GM23248 (cell line): ENCODE results near the gene PANX2. TPM values are rescaled to one million over a fixed set of nuclear protein-coding genes. Genes with fewer than 3 reads are reported as not detected.
A peak's percentile ranks its signal among the peaks of the same experiment; 100 is the strongest.

Experiments
- DNase-seq: peaks from one replicate; pipeline ENCODE4 v3.0.0-alpha.2; 2015
- H2AFZ ChIP-seq: fragments of 200-600 bp; sonication (generic); 2 replicates; pipeline ENCODE4 v1.6.1; 2016; ENCODE audit warnings: antibody characterized with exemption
- H3F3A ChIP-seq: fragments of 200-600 bp; sonication (generic); 2 replicates; pipeline ENCODE4 v1.6.1; 2016; ENCODE audit warnings: mild to moderate bottlenecking, antibody characterized with exemption, mixed run types; ENCODE audit not compliant: insufficient read depth
- H3K27ac ChIP-seq: fragments of 200-600 bp; sonication (generic); 2 replicates; pipeline ENCODE4 v1.5.1; 2016; ENCODE audit warnings: mild to moderate bottlenecking
- H3K27me3 ChIP-seq: fragments of 200-600 bp; sonication (generic); replicated peaks from 2 replicates; pipeline ENCODE4 v1.6.1; 2016; ENCODE audit warnings: mild to moderate bottlenecking; ENCODE audit not compliant: insufficient read depth
- H3K36me3 ChIP-seq: fragments of 200-600 bp; sonication (generic); 2 replicates; pipeline ENCODE4 v1.6.1; 2016; ENCODE audit warnings: low read depth, mild to moderate bottlenecking
- H3K4me1 ChIP-seq: fragments of 200-600 bp; sonication (generic); 2 replicates; pipeline ENCODE4 v1.6.1; 2016; ENCODE audit warnings: mild to moderate bottlenecking; ENCODE audit not compliant: insufficient read depth
- H3K4me2 ChIP-seq: fragments of 200-600 bp; sonication (generic); one replicate; pipeline ENCODE4 v1.6.1; 2016; ENCODE audit warnings: mild to moderate bottlenecking; ENCODE audit not compliant: unreplicated experiment
- H3K4me3 ChIP-seq: fragments of 200-600 bp; sonication (generic); 2 replicates; pipeline ENCODE4 v1.5.1; 2016; ENCODE audit warnings: mild to moderate bottlenecking
- H3K79me2 ChIP-seq: fragments of 200-600 bp; sonication (generic); 2 replicates; pipeline ENCODE4 v1.6.1; 2016; ENCODE audit warnings: mild to moderate bottlenecking; ENCODE audit not compliant: insufficient read depth
- H3K9ac ChIP-seq: fragments of 200-600 bp; sonication (generic); 2 replicates; pipeline ENCODE4 v1.6.1; 2016; ENCODE audit warnings: mild to moderate bottlenecking
- H3K9me2 ChIP-seq: fragments of 200-600 bp; sonication (generic); 2 replicates; pipeline ENCODE4 v1.6.1; 2016; ENCODE audit warnings: mixed run types, mild to moderate bottlenecking, moderate library complexity; ENCODE audit not compliant: insufficient read depth
- H3K9me3 ChIP-seq: fragments of 200-600 bp; sonication (generic); one replicate; pipeline ENCODE4 v1.6.1; 2017; ENCODE audit warnings: low read depth
- H4K20me1 ChIP-seq: fragments of 200-600 bp; sonication (generic); 2 replicates; pipeline ENCODE4 v1.6.0; 2016; ENCODE audit not compliant: insufficient read depth
- EZH2 ChIP-seq: fragments of 200-600 bp; sonication (generic); IDR thresholded peaks from 2 replicates; pipeline ENCODE4 v1.6.1; 2018; ENCODE audit warnings: antibody characterized with exemption, mild to moderate bottlenecking; ENCODE audit not compliant: insufficient read depth, poor library complexity, severe bottlenecking
- EZH2phosphoT487 ChIP-seq: fragments of 200-600 bp; sonication (generic); IDR thresholded peaks from 2 replicates; pipeline ENCODE4 v1.6.1; 2018; ENCODE audit warnings: antibody characterized with exemption, moderate library complexity, mild to moderate bottlenecking, low read depth; ENCODE audit not compliant: insufficient read depth
- WGBS, 2 experiments: methylation state at CpG; one replicate each; pipeline ENCODE4 v1.1.6; 2015 to 2017; ENCODE audit warnings: low lambda C conversion rate in 2 of 2, low coverage in 1 of 2; ENCODE audit errors: missing lambda C conversion rate in 2 of 2; 5-methylcytosine and 5-hydroxymethylcytosine counted together
- in situ Hi-C: fragments of 300-500 bp; cut with MboI; formaldehyde crosslinking; loops from 2 replicates; pipeline ENCODE4 v1.15.0; 2020
- polyA plus RNA-seq: library from polyadenylated mRNA; unstranded; fragments of >200 nt; fragmentation: Nextera tagmentation; extraction: Ambion mirVana; gene quantifications from 2 replicates; pipeline ENCODE4 v1.2.1, GENCODE V29; 2016
- total RNA-seq: library from RNA; depleted of rRNA; stranded (reverse); fragments of >200 nt; shearing (Covaris generic); gene quantifications from 2 replicates; pipeline ENCODE4 v1.2.3, GENCODE V29; 2014

Gene PANX2
- total and polyA plus RNA-seq, 2 experiments from 2014 or later: 0.18 TPM; not detected in 1

- H4K20me1 ChIP-seq: no peaks in the 10 kb centered on the region
- H3K4me3 ChIP-seq: no peak overlapping the region
- H3K4me1 ChIP-seq: 0 out of 2 replicates have a peak, but pooled peaks cover 4% of the 10 kb centered on the region
- no peak overlapping the region for H3K4me2 ChIP-seq
- H3K27ac ChIP-seq: no peak overlapping the region
- no peaks in the 10 kb centered on the region for H3K9me2 ChIP-seq
- H3K9ac ChIP-seq: no peak overlapping the region
- H3K79me2 ChIP-seq: peaks cover 14% of the 10 kb centered on the region
- H3K36me3 ChIP-seq: no peaks in the 10 kb centered on the region
- in situ Hi-C loops: no loop called here
- 0 out of 2 replicates have a peak, but pooled peaks cover 3% of the 10 kb centered on the region for H3K27me3 ChIP-seq
- H3K9me3 ChIP-seq: no peaks in the 10 kb centered on the region
- no peak overlapping the region for H2AFZ ChIP-seq
- 74 to 79% methylated on average over 25 to 31 of the region's 31 CpGs for WGBS, 2 experiments
- DNase-seq: no peak
- TF ChIP-seq EZH2phosphoT487: no peak
- no peaks in the 10 kb centered on the region for H3F3A ChIP-seq
Observed at GRCh38 chr22:50182176-50183081, 11.9 kb downstream of the PANX2 start.

GRCh38 chr22:50183141-50183971, 12.8 kb downstream of the PANX2 start:
- Histone ChIP-seq H3K36me3 (no peaks in the 10 kb centered on the region), H4K20me1 (no peaks in the 10 kb centered on the region), H3K27ac (no peak overlapping the region), H3F3A (no peaks in the 10 kb centered on the region), H3K27me3 (0 out of 2 replicates have a peak, but pooled peaks cover under 1% of the 10 kb centered on the region), H3K4me3 (no peak overlapping the region), H3K79me2 (peaks cover 23% of the 10 kb centered on the region), H2AFZ (no peak overlapping the region), H3K9ac (no peak overlapping the region), H3K9me2 (no peaks in the 10 kb centered on the region), H3K4me2 (no peak overlapping the region), H3K4me1 (0 out of 2 replicates have a peak, but pooled peaks cover 5% of the 10 kb centered on the region), H3K9me3 (no peaks in the 10 kb centered on the region)
- 73 to 84% methylated on average over 14 to 19 of the region's 19 CpGs for WGBS, 2 experiments
- TF ChIP-seq EZH2 (no peak), EZH2phosphoT487 (no peak)
- in situ Hi-C loops: no loop called here
- no peak for DNase-seq

GRCh38 chr22:50184004-50184901, 13.7 kb downstream of the PANX2 start:
- Histone ChIP-seq H4K20me1 (no peaks in the 10 kb centered on the region), H3K4me2 (no peak overlapping the region), H3K9me3 (no peaks in the 10 kb centered on the region), H3F3A (no peaks in the 10 kb centered on the region), H3K79me2 (peaks cover 32% of the 10 kb centered on the region), H3K9me2 (no peaks in the 10 kb centered on the region), H2AFZ (no peak overlapping the region), H3K27ac (no peak overlapping the region), H3K9ac (no peak overlapping the region), H3K27me3 (no peaks in the 10 kb centered on the region), H3K4me1 (0 out of 2 replicates have a peak, but pooled peaks cover 5% of the 10 kb centered on the region), H3K4me3 (no peak overlapping the region), H3K36me3 (no peaks in the 10 kb centered on the region)
- 81 to 84% methylated on average over 28 of the region's 32 CpGs for WGBS, 2 experiments
- DNase-seq: peak; percentile 77
- in situ Hi-C loops: no loop called here
- no peak for TF ChIP-seq EZH2
- TF ChIP-seq EZH2phosphoT487: no peak
